Occipital lobe (tissue), 2 donors: Measurements from ENCODE around the gene PXMP4. TPM values are rescaled to one million over a fixed set of nuclear protein-coding genes. Genes with fewer than 3 reads are reported as not detected.

ENCODE experiments used
- DNase-seq: peaks from one replicate; lab custom pipeline; 2025; lab: John Stamatoyannopoulos, UW
- total RNA-seq: library from RNA; depleted of rRNA; stranded (reverse); fragments of >200 nt; gene quantifications from one replicate; pipeline ENCODE4 v1.2.3, GENCODE V29; 2014

The PXMP4 gene
- total RNA-seq, 1 donor from 2014 or later, result 12.5 TPM

DNA sequence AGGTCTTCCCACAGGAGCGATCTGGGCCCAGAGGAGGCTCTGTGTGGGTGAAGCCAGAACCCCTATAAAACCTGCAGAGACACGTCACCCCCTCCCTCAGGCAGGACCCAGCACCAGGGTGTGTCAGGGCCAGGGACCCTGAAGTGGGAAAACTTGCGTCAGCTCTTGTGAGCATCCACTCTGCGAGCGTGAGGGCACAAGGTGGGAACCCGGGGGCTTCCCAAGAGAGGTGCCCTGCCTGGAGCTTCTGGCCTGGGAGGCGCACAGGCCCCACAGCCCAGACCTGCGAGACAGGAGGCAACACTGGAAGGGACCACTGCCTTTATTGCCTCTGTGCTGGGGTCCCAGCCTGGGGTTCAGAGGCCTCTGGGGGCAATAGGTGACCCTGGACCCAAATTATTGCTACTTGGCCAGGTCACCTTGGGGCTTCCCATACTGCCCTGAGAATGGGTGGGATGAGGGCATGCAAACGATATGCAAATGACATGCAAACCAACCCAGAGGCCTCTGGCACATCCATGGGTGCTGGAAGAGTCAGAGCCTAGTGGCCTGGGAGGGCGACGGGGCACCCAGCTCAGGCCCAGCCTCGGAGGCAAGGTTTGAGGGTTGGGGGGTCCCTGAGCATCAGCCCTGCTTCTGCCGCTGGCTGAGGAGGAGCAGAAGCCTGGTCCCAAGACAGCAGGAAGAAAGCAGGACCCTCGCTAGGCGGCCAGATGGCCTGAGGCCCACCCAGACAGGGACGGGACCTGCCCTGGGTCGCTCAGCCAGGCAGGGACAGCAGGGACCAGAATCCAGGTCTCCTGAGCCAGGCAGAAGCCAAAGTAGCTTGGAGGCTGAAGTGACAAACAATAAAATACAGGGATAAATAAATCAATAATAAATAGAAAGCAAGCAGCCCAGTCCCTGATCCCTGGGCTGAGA, 63.1 kb downstream of the PXMP4 start:
- DNase-seq, result no peak

DNA sequence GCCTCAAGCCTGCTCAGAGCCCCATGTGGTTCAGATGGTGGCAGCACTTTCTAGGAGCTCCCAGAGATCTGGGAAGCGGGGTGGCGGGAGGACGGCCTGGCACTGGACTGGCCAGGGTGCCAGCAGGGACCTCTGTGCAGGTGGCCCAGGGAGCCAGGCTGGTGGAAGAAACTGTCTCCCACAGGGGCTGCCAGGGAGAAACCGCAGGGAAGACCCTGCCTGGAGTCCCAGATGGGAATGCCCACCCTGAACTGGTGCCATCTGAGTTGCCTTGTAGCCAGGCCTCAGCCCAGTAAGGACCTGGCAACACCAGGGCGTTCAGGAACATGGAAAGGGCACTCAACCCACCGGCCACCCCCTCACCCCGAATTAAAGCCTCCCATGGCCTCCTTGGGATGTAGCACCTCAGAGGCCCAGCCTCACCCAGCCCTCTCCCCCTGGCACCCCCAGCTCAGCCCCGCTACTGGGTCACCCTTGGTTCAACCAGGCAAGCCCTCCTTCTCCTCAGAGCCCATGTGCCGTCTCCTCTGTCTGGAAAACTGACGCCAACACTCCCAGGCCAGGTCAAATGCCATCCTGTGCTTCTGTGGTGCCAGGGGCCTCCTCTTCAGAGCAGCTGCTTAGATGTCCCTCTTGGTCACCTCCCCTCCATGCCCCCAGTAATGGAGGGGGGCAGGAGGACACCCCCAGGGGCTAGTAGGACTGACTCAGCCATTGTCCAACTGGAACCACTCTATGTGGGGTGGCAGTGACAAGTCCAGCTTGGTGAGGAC, 63.9 kb downstream of the PXMP4 start:
- DNase-seq, result no peak

DNA sequence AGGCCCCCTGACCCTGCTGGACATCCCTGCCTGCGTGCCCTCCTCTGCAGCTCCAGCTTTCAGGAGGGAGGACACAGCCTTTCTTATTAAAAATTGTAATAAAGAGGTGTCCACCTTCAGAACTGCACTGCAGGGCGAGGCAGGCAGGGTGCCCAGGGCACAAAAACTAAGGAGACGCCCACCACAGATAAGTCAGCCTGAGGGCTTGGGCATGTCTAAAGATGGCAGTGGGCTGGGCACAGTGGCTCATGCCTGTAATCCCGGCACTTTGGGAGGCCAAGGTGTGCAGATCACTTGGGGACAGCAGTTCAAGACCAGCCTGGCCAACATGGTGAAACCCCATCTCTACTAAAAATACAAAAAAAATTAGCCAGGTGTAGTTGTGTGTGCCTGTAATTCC, 64.9 kb downstream of the PXMP4 start:
- DNase-seq, result no peak

DNA sequence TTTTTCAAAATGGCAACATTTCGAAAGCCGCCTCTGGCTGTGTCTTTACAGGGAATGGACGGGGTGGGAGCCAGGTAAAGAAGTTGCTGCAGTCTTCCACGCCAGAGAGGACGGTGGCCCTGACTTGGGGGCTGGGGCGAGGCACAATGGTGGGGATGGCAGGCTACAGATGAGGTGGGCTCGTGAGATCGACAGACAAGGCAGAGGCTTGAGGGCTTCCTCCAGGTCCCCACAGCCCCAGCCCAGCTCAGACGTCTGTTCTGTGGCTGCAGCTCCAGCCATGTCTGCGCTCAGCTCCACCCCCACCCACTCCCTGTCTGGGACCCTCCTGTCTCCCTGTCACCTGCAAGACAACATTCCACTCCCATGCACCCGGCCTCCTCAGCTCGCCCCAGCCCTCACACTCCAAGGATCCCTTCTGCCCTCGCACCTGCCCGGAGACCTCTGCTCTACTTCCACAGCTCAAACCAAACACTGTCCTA, 65.4 kb downstream of the PXMP4 start:
- DNase-seq, result no peak

DNA sequence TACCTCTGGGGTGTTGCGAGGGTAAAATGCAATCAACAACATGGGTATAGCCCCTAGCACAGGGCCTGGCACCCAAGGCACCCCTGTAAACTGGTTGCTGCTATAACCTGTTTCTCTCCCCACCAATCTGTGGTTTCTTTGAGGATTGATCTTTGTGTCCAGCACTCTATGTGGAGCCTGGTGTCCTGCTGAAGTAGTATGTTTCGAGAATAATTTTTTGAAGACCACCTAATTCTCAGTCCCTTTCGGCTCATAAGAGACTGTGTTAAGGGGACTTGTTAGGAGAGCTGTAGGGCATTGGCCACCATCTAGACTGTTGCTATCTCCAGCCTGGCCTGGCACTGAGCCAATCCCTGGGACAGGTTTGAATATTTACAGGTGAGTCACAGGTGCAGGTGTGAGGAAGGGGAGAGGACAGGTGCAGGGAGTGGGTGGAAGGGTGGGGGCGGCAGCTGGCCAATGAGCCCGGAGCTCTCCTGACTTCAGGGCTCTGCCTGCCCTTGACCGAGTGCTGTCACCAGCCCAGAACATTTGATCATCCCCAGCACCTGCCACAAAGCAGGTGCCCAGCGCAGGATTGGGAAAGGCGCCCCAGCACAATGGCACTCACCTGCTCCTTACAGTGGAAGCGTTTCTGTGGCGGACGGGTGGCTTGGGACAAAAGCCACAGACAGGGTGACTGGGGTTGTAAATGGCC, 66.1 kb downstream of the PXMP4 start:
- DNase-seq, result no peak

DNA sequence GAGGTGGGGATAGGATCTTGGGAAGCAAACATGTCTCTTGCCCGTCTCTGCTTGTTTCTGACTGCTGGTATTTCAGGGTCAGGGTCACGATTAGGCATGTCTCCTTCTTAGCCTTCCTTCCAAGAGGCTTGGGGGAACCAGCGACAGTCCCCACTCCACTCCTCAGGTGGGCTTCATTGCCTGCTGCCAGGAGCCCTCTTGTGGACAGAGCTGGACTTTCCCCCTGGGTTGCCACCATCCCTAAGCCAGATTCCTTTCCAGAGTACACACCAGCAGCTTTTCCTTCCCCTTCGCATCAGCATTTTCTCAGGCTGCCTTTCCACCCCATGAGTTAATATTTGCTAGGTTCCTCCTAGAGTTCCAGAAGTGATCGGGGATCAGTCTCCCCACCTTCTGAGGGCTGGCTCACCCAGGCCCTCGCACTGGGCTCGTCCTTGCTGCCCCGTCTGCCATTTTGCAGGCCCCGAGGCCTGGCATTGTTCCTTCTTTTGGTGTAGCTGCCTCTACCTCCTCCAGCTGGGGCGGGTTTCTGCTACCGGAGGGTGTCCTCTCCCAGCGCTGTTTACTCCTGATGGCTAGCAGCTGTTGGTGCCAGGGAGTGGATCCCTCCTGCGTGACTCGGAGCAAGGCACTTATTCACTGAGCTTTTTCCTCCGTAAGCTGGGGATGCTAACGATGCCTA, 66.8 kb downstream of the PXMP4 start:
- peak; percentile 34 for DNase-seq

Other genes with a start within 250 kb of the PXMP4 start
- 24.3 TPM for gene CBFA2T2, start 230.2 kb downstream of the PXMP4 start, total RNA-seq
- gene C20orf144, start 58.0 kb downstream of the PXMP4 start, total RNA-seq, result not detected
- 1.1 TPM for gene ACTL10, start 53.4 kb downstream of the PXMP4 start, total RNA-seq
- gene NECAB3, start 45.9 kb downstream of the PXMP4 start, total RNA-seq, result 27.8 TPM
- 2.2 TPM for gene E2F1, start 33.9 kb downstream of the PXMP4 start, total RNA-seq
- 2.7 TPM for gene ZNF341, start 11.7 kb upstream of the PXMP4 start, total RNA-seq
- 26.4 TPM for gene CHMP4B, start 91.0 kb upstream of the PXMP4 start, total RNA-seq